HEK293T (cell line): ENCODE data around the gene GNG12.

Source experiments
- CTCF ChIA-PET: fragments of 350-600 bp; formaldehyde crosslinking; extraction: SDS; loops from one replicate; lab custom pipeline; 2021; ENCODE audit warnings: antibody characterized with exemption, inconsistent platforms; lab: Yijun Ruan, JAX
- POLR2A ChIA-PET: fragments of 350-600 bp; formaldehyde crosslinking; extraction: SDS; loops from one replicate; lab custom pipeline; 2020; ENCODE audit warnings: antibody characterized with exemption, inconsistent platforms; lab: Yijun Ruan, JAX
- DNase-seq: peaks from one replicate; pipeline ENCODE4 v3.0.0; 2012; ENCODE audit warnings: mixed read lengths; ENCODE audit errors: extremely low spot score
- ARNT ChIP-seq: fragments of 450-650 bp; IDR thresholded peaks from 2 replicates; pipeline ENCODE4 v1.6.1; 2017; ENCODE audit warnings: mild to moderate bottlenecking
- BHLHE40 ChIP-seq: fragments of 450-650 bp; IDR thresholded peaks from 2 replicates; pipeline ENCODE4 v1.6.1; 2016; ENCODE audit warnings: mild to moderate bottlenecking, moderate library complexity, borderline replicate concordance
- CTBP1 ChIP-seq: fragments of 450-650 bp; IDR thresholded peaks from 2 replicates; pipeline ENCODE4 v1.6.1; 2016; ENCODE audit warnings: borderline replicate concordance
- ELF4 ChIP-seq: fragments of 450-650 bp; IDR thresholded peaks from 2 replicates; pipeline ENCODE4 v1.6.1; 2017; ENCODE audit warnings: antibody characterized with exemption
- FOXA1 ChIP-seq: fragments of 450-650 bp; IDR thresholded peaks from 2 replicates; pipeline ENCODE4 v1.6.1; 2016; ENCODE audit warnings: mild to moderate bottlenecking
- FOXK2 ChIP-seq: fragments of 450-650 bp; IDR thresholded peaks from 2 replicates; pipeline ENCODE4 v1.6.1; 2016; ENCODE audit warnings: mild to moderate bottlenecking
- FOXM1 ChIP-seq: fragments of 450-650 bp; IDR thresholded peaks from 2 replicates; pipeline ENCODE4 v1.6.1; 2017; ENCODE audit warnings: mild to moderate bottlenecking, borderline replicate concordance
- HDGF ChIP-seq: fragments of 450-650 bp; IDR thresholded peaks from 2 replicates; pipeline ENCODE4 v1.6.1; 2017; ENCODE audit warnings: antibody characterized with exemption, borderline replicate concordance
- L3MBTL2 ChIP-seq: fragments of 450-650 bp; conservative IDR thresholded peaks from 2 replicates; pipeline ENCODE4 v1.6.1; 2016; ENCODE audit warnings: mild to moderate bottlenecking
- LEF1 ChIP-seq: fragments of 450-650 bp; IDR thresholded peaks from 2 replicates; pipeline ENCODE4 v1.6.1; 2017; ENCODE audit warnings: mild to moderate bottlenecking, borderline replicate concordance
- NFRKB ChIP-seq: fragments of 450-650 bp; IDR thresholded peaks from 2 replicates; pipeline ENCODE4 v1.6.1; 2016; ENCODE audit warnings: mild to moderate bottlenecking, moderate library complexity
- SP1 ChIP-seq: fragments of 450-650 bp; IDR thresholded peaks from 2 replicates; pipeline ENCODE4 v1.6.1; 2017
- SUZ12 ChIP-seq: fragments of 450-650 bp; IDR thresholded peaks from 2 replicates; pipeline ENCODE4 v1.6.1; 2016; ENCODE audit warnings: mild to moderate bottlenecking
- TARDBP ChIP-seq: fragments of 450-650 bp; IDR thresholded peaks from 2 replicates; pipeline ENCODE4 v1.6.1; 2016
- ZNF384 ChIP-seq: fragments of 450-650 bp; IDR thresholded peaks from 2 replicates; pipeline ENCODE4 v1.6.1; 2016
- TF ChIP-seq, protein P1 (sequence below): fragments of 450-650 bp; IDR thresholded peaks from 2 replicates; pipeline ENCODE4 v1.6.1; 2016

GNG12 gene

GRCh38 chr1:67795179-67795912, 37.9 kb downstream of the GNG12 start:
- ChIA-PET POLR2A (no interaction called here), CTCF (no interaction called here)
- no peak for DNase-seq
- TF ChIP-seq ZNF384 (no peak), FOXK2 (no peak), L3MBTL2 (no peak), LEF1 (no peak)

DNA sequence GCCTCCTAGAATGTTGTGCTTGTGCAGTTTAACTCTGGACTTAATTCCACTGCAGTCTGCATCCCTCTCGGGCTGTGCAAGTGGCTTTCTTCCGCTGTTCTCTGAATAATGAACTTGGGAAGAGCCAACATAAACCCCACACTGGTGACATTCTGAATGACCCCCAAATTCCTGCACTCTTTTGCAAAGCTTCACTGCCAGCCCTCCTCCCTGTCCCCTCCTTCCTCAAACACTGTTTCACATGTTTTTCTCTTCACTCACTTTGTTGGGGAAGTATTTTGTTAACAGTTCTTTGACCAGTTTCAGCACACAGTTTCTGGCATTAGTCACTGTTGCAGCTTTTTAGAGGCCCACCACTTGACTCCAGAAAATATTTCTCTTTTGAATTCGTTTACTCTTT, 39.7 kb downstream of the GNG12 start:
- ChIA-PET CTCF (no interaction called here), POLR2A (no interaction called here)
- DNase-seq = no peak
- no peak for TF ChIP-seq ELF4
- no peak for TF ChIP-seq FOXM1
- TF ChIP-seq BHLHE40 = no peak
- TF ChIP-seq, protein P1, sequence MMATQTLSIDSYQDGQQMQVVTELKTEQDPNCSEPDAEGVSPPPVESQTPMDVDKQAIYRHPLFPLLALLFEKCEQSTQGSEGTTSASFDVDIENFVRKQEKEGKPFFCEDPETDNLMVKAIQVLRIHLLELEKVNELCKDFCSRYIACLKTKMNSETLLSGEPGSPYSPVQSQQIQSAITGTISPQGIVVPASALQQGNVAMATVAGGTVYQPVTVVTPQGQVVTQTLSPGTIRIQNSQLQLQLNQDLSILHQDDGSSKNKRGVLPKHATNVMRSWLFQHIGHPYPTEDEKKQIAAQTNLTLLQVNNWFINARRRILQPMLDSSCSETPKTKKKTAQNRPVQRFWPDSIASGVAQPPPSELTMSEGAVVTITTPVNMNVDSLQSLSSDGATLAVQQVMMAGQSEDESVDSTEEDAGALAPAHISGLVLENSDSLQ = no peak
- TF ChIP-seq HDGF = no peak
- TF ChIP-seq LEF1 = no peak
- TF ChIP-seq ARNT = no peak
- no peak for TF ChIP-seq TARDBP
- no peak for TF ChIP-seq CTBP1
- no peak for TF ChIP-seq FOXA1
- TF ChIP-seq L3MBTL2 = no peak
- TF ChIP-seq ZNF384 = no peak
- TF ChIP-seq SUZ12 = no peak

- POLR2A ChIA-PET = no interaction called here
Measured at GRCh38 chr1:67792741-67793458, 40.4 kb downstream of the GNG12 start.

GRCh38 chr1:67792103-67792502, 41.2 kb downstream of the GNG12 start:
- no peak for DNase-seq
- CTCF ChIA-PET = interaction anchor here (0.6 to 0.8 kb wide), 2 partner anchors 20 to 31 kb away, joined by 3 read pairs; no protein-coding TSS in a partner anchor
- POLR2A ChIA-PET = no interaction called here
- TF ChIP-seq SP1 (no peak), ZNF384 (no peak), NFRKB (no peak), CTBP1 (no peak), FOXM1 (no peak)

More at GRCh38 chr1:67792741-67793458, 40.4 kb downstream of the GNG12 start:
- no peak for TF ChIP-seq ELF4
- no peak for TF ChIP-seq BHLHE40
- TF ChIP-seq FOXA1 = no peak
- no peak for TF ChIP-seq FOXM1
- TF ChIP-seq TARDBP = no peak
- no peak for TF ChIP-seq ARNT
- no peak for TF ChIP-seq NFRKB
- no peak for TF ChIP-seq CTBP1
- TF ChIP-seq, protein P1 = no peak
- no peak for TF ChIP-seq L3MBTL2
- no peak for TF ChIP-seq ZNF384
- TF ChIP-seq SP1 = no peak
- TF ChIP-seq LEF1 = no peak
- no peak for TF ChIP-seq FOXK2
- no peak for TF ChIP-seq SUZ12
- no peak for DNase-seq
- CTCF ChIA-PET = interaction anchor here (0.6 to 0.8 kb wide), 2 partner anchors 20 to 32 kb away, joined by 3 read pairs; no protein-coding TSS in a partner anchor

- DNase-seq = no peak
- ChIA-PET POLR2A (no interaction called here), CTCF (no interaction called here)
- TF ChIP-seq L3MBTL2 = no peak
- no peak for TF ChIP-seq FOXA1
Measured at GRCh38 chr1:67791686-67792085, 41.6 kb downstream of the GNG12 start.

DNA sequence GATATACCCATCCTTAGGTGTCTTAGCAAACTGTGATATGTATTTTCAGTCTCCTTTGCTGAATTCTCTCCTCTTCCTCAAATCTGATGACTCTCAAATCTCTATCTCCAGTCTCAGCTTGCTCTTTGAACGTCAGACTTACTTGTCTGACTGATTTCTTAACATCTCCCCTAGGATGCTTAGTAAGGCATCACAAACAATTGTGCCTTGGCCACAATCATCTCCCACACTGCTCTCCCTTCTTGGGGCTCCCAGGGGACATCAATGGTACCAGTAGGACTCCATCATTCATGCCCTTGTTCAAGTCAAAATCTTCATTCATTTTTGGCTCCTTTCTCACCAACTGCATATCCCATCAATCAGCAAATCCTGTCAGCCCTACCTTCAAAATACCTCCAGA, 42.0 kb downstream of the GNG12 start:
- ChIA-PET POLR2A (no interaction called here), CTCF (no interaction called here)
- no peak for DNase-seq
- TF ChIP-seq BHLHE40 (no peak), SP1 (no peak), SUZ12 (no peak), ARNT (no peak)

GRCh38 chr1:67790201-67790692, 43.0 kb downstream of the GNG12 start:
- POLR2A ChIA-PET = no interaction called here
- no peak for DNase-seq
- CTCF ChIA-PET = no interaction called here
- TF ChIP-seq NFRKB = no peak
- TF ChIP-seq TARDBP = no peak
- no peak for TF ChIP-seq SUZ12
- no peak for TF ChIP-seq CTBP1
- TF ChIP-seq FOXK2 = no peak
- no peak for TF ChIP-seq BHLHE40
- TF ChIP-seq LEF1 = no peak
- no peak for TF ChIP-seq ARNT
